GM12891 (cell line): ENCODE data around the gene SLC22A31.

Experiments used
- POLR2AphosphoS5 ChIP-seq: IDR thresholded peaks from 2 replicates; pipeline ENCODE4 v1.6.1; 2011; ENCODE audit warnings: low read depth, low read length, control low read depth
- TAF1 ChIP-seq: IDR thresholded peaks from 2 replicates; pipeline ENCODE4 v1.6.1; 2011; ENCODE audit warnings: low read depth, low read length, control low read depth

GRCh38 chr16:89174877-89175276, 25.5 kb downstream of the SLC22A31 start:
- TF ChIP-seq TAF1, result no peak
- TF ChIP-seq POLR2AphosphoS5, result no peak
